Hepatocyte (in vitro differentiated cells): Measurements from ENCODE around the gene PRR30.

ENCODE experiments used
- EZH2phosphoT487 ChIP-seq: fragments of 200-600 bp; sonication (generic); IDR thresholded peaks from one replicate; pipeline ENCODE4 v1.6.1; 2018; ENCODE audit warnings: antibody characterized with exemption, mild to moderate bottlenecking, low read depth, moderate library complexity; ENCODE audit not compliant: unreplicated experiment, severe bottlenecking
- TF ChIP-seq, protein P1 (sequence below): fragments of 200-600 bp; sonication (generic); IDR thresholded peaks from 2 replicates; pipeline ENCODE4 v1.5.1; 2016; ENCODE audit warnings: antibody characterized with exemption, mild to moderate bottlenecking; ENCODE audit not compliant: poor library complexity

DNA sequence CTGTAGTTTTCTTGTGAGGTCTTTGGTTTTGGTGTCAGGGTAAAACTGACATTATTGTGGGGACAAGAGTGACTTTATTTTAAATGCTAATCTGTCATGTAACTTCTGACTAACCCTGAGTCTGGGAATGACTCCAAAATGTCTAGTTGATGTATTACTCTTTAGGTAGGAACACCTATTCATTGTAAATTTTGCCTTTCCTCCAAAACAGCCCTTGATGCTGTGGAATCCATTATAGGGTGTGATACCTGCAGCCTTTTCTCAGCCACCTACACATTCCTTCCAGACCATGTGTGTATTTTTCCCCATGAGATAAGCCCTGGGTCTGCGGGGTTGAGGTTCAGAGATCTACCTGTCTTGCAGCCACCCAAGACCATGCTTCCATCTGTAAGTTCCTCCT, 4.1 kb upstream of the PRR30 start:
- no peak for TF ChIP-seq EZH2phosphoT487
- TF ChIP-seq, protein P1, sequence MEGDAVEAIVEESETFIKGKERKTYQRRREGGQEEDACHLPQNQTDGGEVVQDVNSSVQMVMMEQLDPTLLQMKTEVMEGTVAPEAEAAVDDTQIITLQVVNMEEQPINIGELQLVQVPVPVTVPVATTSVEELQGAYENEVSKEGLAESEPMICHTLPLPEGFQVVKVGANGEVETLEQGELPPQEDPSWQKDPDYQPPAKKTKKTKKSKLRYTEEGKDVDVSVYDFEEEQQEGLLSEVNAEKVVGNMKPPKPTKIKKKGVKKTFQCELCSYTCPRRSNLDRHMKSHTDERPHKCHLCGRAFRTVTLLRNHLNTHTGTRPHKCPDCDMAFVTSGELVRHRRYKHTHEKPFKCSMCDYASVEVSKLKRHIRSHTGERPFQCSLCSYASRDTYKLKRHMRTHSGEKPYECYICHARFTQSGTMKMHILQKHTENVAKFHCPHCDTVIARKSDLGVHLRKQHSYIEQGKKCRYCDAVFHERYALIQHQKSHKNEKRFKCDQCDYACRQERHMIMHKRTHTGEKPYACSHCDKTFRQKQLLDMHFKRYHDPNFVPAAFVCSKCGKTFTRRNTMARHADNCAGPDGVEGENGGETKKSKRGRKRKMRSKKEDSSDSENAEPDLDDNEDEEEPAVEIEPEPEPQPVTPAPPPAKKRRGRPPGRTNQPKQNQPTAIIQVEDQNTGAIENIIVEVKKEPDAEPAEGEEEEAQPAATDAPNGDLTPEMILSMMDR: no peak
